ENCODE results near the gene SECTM1.

The SECTM1 gene

GRCh38 chr17:82271401-82271800 lies 62.2 kb downstream of the SECTM1 start:
- TF ChIP-seq SIN3A (IDR thresholded peaks at IDR 0.05; ENCODE audit: borderline replicate concordance, insufficient read depth, low read length) (no peak), REST (IDR thresholded peaks at IDR 0.05; ENCODE audit: insufficient read depth in 1 of 2, low read depth in 2 of 2, low read length in 2 of 2) (no peak), TAF1 (IDR thresholded peaks at IDR 0.05; ENCODE audit: borderline replicate concordance, insufficient read depth, low read length) (no peak), FOXP2 (optimal IDR thresholded peaks at IDR 0.05; ENCODE audit: borderline replicate concordance, extremely low read depth, extremely low read length, insufficient read depth) (no peak), POLR2AphosphoS5 (IDR thresholded peaks at IDR 0.05; ENCODE audit: low read depth, low read length) (no peak; the same call in 1 of the 2 replicates)

Measured in PFSK-1 (cell line).